Activated T-cell treated with anti-CD3 and anti-CD28 coated beads for 4 hours (primary cell): Measurements from ENCODE around the gene MEGF6.
A peak's percentile ranks its signal among the peaks of the same experiment; 100 is the strongest.
"Not testable (repeated sequence)": the region's sequence is repeated elsewhere in the genome, so short reads cannot be mapped to it uniquely, and the experiment has no call there.

ENCODE experiments used
- DNase-seq: peaks from one replicate; pipeline ENCODE4 v3.0.0-alpha.2; 2020

Gene MEGF6

GRCh38 chr1:3590139-3590763 lies 21.1 kb downstream of the MEGF6 start:
- DNase-seq = no peak

- no peak for DNase-seq
Measured at GRCh38 chr1:3588395-3588794, 22.9 kb downstream of the MEGF6 start.

GRCh38 chr1:3586986-3587759 lies 24.1 kb downstream of the MEGF6 start:
- DNase-seq = no peak

- no peak for DNase-seq
Measured at GRCh38 chr1:3585940-3586568, 25.3 kb downstream of the MEGF6 start.

- DNase-seq = peak; percentile 4
Measured at GRCh38 chr1:3585353-3585868, 25.9 kb downstream of the MEGF6 start.

- DNase-seq = peak; percentile 39
Measured at GRCh38 chr1:3584915-3585314, 26.4 kb downstream of the MEGF6 start.

- not testable (repeated sequence) for DNase-seq
Measured at GRCh38 chr1:3583751-3584150, 27.6 kb downstream of the MEGF6 start.

- DNase-seq = no peak
Measured at GRCh38 chr1:3581296-3582036, 29.8 kb downstream of the MEGF6 start.

- DNase-seq = no peak
Measured at GRCh38 chr1:3580231-3580630, 31.1 kb downstream of the MEGF6 start.

- no peak for DNase-seq
Measured at GRCh38 chr1:3579626-3580025, 31.7 kb downstream of the MEGF6 start.

GRCh38 chr1:3578906-3579305 lies 32.4 kb downstream of the MEGF6 start:
- no peak for DNase-seq

- no peak for DNase-seq
Measured at GRCh38 chr1:3578433-3578805, 32.9 kb downstream of the MEGF6 start.

- DNase-seq = no peak
Measured at GRCh38 chr1:3577711-3578432, 33.4 kb downstream of the MEGF6 start.

- DNase-seq = no peak
Measured at GRCh38 chr1:3577300-3577699, 34.0 kb downstream of the MEGF6 start.

GRCh38 chr1:3575993-3576392 lies 35.3 kb downstream of the MEGF6 start:
- no peak for DNase-seq

GRCh38 chr1:3575515-3575914 lies 35.8 kb downstream of the MEGF6 start:
- DNase-seq = not testable (repeated sequence)

GRCh38 chr1:3573500-3573899 lies 37.8 kb downstream of the MEGF6 start:
- DNase-seq = no peak

GRCh38 chr1:3572638-3573037 lies 38.7 kb downstream of the MEGF6 start:
- not testable (repeated sequence) for DNase-seq

- no peak for DNase-seq
Measured at GRCh38 chr1:3571263-3571662, 40.0 kb downstream of the MEGF6 start.

- DNase-seq = no peak
Measured at GRCh38 chr1:3570066-3570986, 41.0 kb downstream of the MEGF6 start.

GRCh38 chr1:3569436-3569835 lies 41.9 kb downstream of the MEGF6 start:
- no peak for DNase-seq
